GM12878 (cell line): ENCODE data around the gene WDFY3. TPM values are rescaled to one million over a fixed set of nuclear protein-coding genes. Genes with fewer than 3 reads are reported as not detected.

Experiments
- ATAC-seq: fragments of 200-7000 bp; cut with Tn5 transposase; 3 replicates; pipeline ENCODE4 v1.9.1; 2020; ENCODE audit warnings: mild to moderate bottlenecking, moderate library complexity
- BruUV-seq: library from RNA; stranded (reverse); fragments of 400-500 nt; replicated peaks from 2 replicates; lab custom pipeline; 2021; lab: Mats Ljungman, UMichigan
- CTCF ChIA-PET: fragments of 300-600 bp; sonication (Branson Sonifier 250); formaldehyde crosslinking; extraction: SDS; loops from one replicate; lab custom pipeline; 2021; ENCODE audit warnings: inconsistent platforms; lab: Yijun Ruan, JAX
- POLR2A ChIA-PET: fragments of 350-600 bp; formaldehyde crosslinking; extraction: SDS; loops from one replicate; lab custom pipeline; 2021; ENCODE audit warnings: inconsistent platforms; lab: Charles Lee
- RAD21 ChIA-PET: fragments of 300-600 bp; sonication (Branson Sonifier 250); formaldehyde crosslinking; loops from one replicate; lab custom pipeline; 2023; ENCODE audit warnings: antibody characterized with exemption; ENCODE audit not compliant: unreplicated experiment; lab: Charles Lee
- SMC1A ChIA-PET: fragments of 300-600 bp; sonication (Branson Sonifier 250); formaldehyde crosslinking; loops from one replicate; lab custom pipeline; 2023; ENCODE audit not compliant: unreplicated experiment, uncharacterized antibody; lab: Charles Lee
- DNase-seq: peaks from one replicate; pipeline ENCODE4 v3.0.0-alpha.2; 2011; ENCODE audit warnings: low read depth, low spot score
- FAIRE-seq: peaks from 3 replicates; lab custom pipeline; 2011; peaks lifted over from hg19 to GRCh38; lab: Jason Lieb, UNC
- H2AFZ ChIP-seq: 2 replicates; pipeline ENCODE4 v1.6.0; 2011; ENCODE audit warnings: low read depth, low read length, control low read depth; ENCODE audit not compliant: control insufficient read depth
- H3K27ac ChIP-seq: 2 replicates; pipeline ENCODE4 v1.5.1; 2011; ENCODE audit warnings: control low read depth; ENCODE audit not compliant: control insufficient read depth, insufficient read depth
- H3K27me3 ChIP-seq, 2 experiments: replicated peaks in 1 of 2; 2 replicates each; pipeline versions ENCODE4 v1.6.0 to v1.6.1; 2011; ENCODE audit warnings: low read length in 1 of 2; ENCODE audit not compliant: control insufficient read depth in 2 of 2, insufficient read depth in 2 of 2
- H3K36me3 ChIP-seq, 2 experiments: 2 replicates each; pipeline ENCODE4 v1.5.1; 2011; ENCODE audit warnings: low read length in 1 of 2; ENCODE audit not compliant: control insufficient read depth in 2 of 2, insufficient read depth in 2 of 2
- H3K4me1 ChIP-seq: 2 replicates; pipeline ENCODE4 v1.6.1; 2011; ENCODE audit warnings: mild to moderate bottlenecking, low read length, moderate library complexity, mixed read lengths; ENCODE audit not compliant: control insufficient read depth, insufficient read depth
- H3K4me2 ChIP-seq: 2 replicates; pipeline ENCODE4 v1.6.0; 2011; ENCODE audit warnings: control low read depth; ENCODE audit not compliant: control insufficient read depth, insufficient read depth
- H3K4me3 ChIP-seq: fragments of 200-600 bp; sonication (generic); 2 replicates; pipeline ENCODE4 v1.5.1; 2016
- H3K79me2 ChIP-seq: 2 replicates; pipeline ENCODE4 v1.6.0; 2011; ENCODE audit warnings: low read length; ENCODE audit not compliant: control insufficient read depth, insufficient read depth
- H3K9ac ChIP-seq: 2 replicates; pipeline ENCODE4 v1.8.0; 2011; ENCODE audit warnings: low read length, control low read depth, mixed read lengths; ENCODE audit not compliant: control insufficient read depth, insufficient read depth
- H3K9me3 ChIP-seq: replicated peaks from 3 replicates; pipeline ENCODE4 v1.5.1; 2011; ENCODE audit warnings: mild to moderate bottlenecking, low read length; ENCODE audit not compliant: control insufficient read depth, insufficient read depth
- H4K20me1 ChIP-seq: 2 replicates; pipeline ENCODE4 v1.6.0; 2011; ENCODE audit not compliant: control insufficient read depth, insufficient read depth
- CREB1 ChIP-seq: IDR thresholded peaks from 2 replicates; pipeline ENCODE4 v1.6.1; 2012; ENCODE audit warnings: low read depth, mild to moderate bottlenecking, inconsistent platforms
- HDAC6 ChIP-seq: fragments of 200-600 bp; sonication (generic); IDR thresholded peaks from one replicate; pipeline ENCODE4 v1.8.0; 2017; ENCODE audit warnings: antibody characterized with exemption; ENCODE audit not compliant: unreplicated experiment
- MTA3 ChIP-seq: IDR thresholded peaks from 2 replicates; pipeline ENCODE4 v1.6.1; 2012; ENCODE audit warnings: low read length, inconsistent platforms, borderline replicate concordance
- MYB ChIP-seq: fragments of 150-350 bp; IDR thresholded peaks from 2 replicates; pipeline ENCODE4 v1.6.1; 2014; ENCODE audit warnings: mild to moderate bottlenecking, low read depth, low read length, borderline replicate concordance
- NFYA ChIP-seq: IDR thresholded peaks from 2 replicates; pipeline ENCODE4 v1.6.1; 2011; ENCODE audit warnings: low read depth, mild to moderate bottlenecking, low read length, improper control_type of control experiment, borderline replicate concordance
- TCF7 ChIP-seq: IDR thresholded peaks from 2 replicates; pipeline ENCODE4 v1.6.1; 2014; ENCODE audit warnings: antibody characterized with exemption, borderline replicate concordance
- WRNIP1 ChIP-seq: IDR thresholded peaks from 2 replicates; pipeline ENCODE4 v1.6.1; 2011; ENCODE audit warnings: low read depth, low read length, improper control_type of control experiment, borderline replicate concordance
- WGBS: methylation state at CpG from one replicate; pipeline ENCODE4 v1.1.6; 2016; ENCODE audit warnings: low lambda C conversion rate; ENCODE audit not compliant: insufficient replicate concordance, insufficient coverage; ENCODE audit errors: missing lambda C conversion rate; 5-methylcytosine and 5-hydroxymethylcytosine counted together
- in situ Hi-C: fragments of 300-500 bp; cut with MboI; formaldehyde crosslinking; loops from 9 replicates; pipeline ENCODE4 v1.14.3; 2018; ENCODE audit warnings: mixed read lengths
- intact Hi-C: fragments of 100-400 bp; cut with micrococcal nuclease; formaldehyde crosslinking; loops from one replicate; pipeline ENCODE4 v1.14.2; 2022; ENCODE audit not compliant: unreplicated experiment
- polyA plus RNA-seq, 11 experiments: library from polyadenylated mRNA; depleted of rRNA in 4 of 11; unstranded in 6 of 11; stranded (reverse) in 5 of 11; fragments of >200 nt; fragmentation: Nextera tagmentation in 4 of 11; fragmentation: Illumina TruSeq in 1 of 11; extraction: Ambion mirVana in 4 of 11; extraction: Trizol in 1 of 11; gene quantifications; 1 replicate in 1 of 11; 2 replicates in 10 of 11; pipeline versions ENCODE4 v1.2.1 to v1.2.3, GENCODE V29; 2011 to 2016; ENCODE audit warnings: inconsistent platforms in 2 of 11, missing spikeins in 2 of 11, low read depth in 1 of 11
- total RNA-seq, 4 experiments: library from RNA; depleted of rRNA in 3 of 4; stranded (reverse); fragments of >200 nt in 3 of 4; fragmentation: Illumina TruSeq in 1 of 4; extraction: Trizol in 1 of 4; gene quantifications; 2 replicates each; pipeline versions ENCODE4 v1.2.1 to v1.2.3, GENCODE V29; 2013 to 2021
- TF ChIP-seq, protein P1 (sequence below): IDR thresholded peaks from 2 replicates; pipeline ENCODE4 v1.6.1; 2012; ENCODE audit warnings: improper control_type of control experiment, low read depth, low read length; ENCODE audit not compliant: insufficient replicate concordance
- TF ChIP-seq, protein P2 (sequence below): fragments of 450-650 bp; formaldehyde crosslinking; IDR thresholded peaks from 2 replicates; pipeline ENCODE4 v1.5.0; 2022; ENCODE audit warnings: mild to moderate bottlenecking, missing genetic modification characterization
- TF ChIP-seq, protein P3 (sequence below): fragments of 150-350 bp; IDR thresholded peaks from 2 replicates; pipeline ENCODE4 v1.6.1; 2016; ENCODE audit warnings: low read depth, low read length

Gene WDFY3
- total and polyA plus RNA-seq, 10 of the 15 experiments (the other 5 are each of a cell fraction or from before 2014, with no cell fraction given): 0.01 to 0.23 (median 0.12) TPM; not detected in 2

DNA sequence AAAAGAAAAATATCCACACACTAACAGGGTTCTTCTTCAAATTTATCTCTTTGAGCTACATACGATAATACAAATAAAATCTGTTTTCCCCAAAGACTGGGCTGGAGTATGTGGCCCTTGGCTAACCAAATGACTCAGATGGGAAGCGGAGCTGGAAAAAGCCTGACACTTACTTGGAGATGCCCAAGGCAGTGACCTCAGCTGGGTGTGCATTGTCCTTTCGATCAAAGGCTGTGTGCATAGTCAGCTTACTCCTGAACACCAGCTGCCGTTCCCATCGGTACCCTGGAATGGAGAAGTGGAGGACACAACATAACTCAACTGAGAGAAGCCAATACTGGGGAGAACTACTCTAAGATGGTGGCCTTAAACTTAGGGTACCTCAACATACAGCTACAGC lies 288.5 kb downstream of the WDFY3 start:
- DNase-seq (no peak), FAIRE-seq (no peak), ATAC-seq (no peak)
- no peaks in the 10 kb centered on the region; a peak in 1 of 4 replicates for H3K27me3 ChIP-seq
- BruUV-seq: no TSS peak
- no peak overlapping the region for H3K9ac ChIP-seq
- H4K20me1 ChIP-seq: no peaks in the 10 kb centered on the region
- H3K4me3 ChIP-seq: no peak overlapping the region
- H3K4me1 ChIP-seq: no peaks in the 10 kb centered on the region
- ChIA-PET POLR2A (interaction anchor here (0.6 kb wide), 1 partner anchor 149 kb away, joined by 3 read pairs; no protein-coding TSS in a partner anchor), SMC1A (no interaction called here), CTCF (no interaction called here), RAD21 (no interaction called here)
- intact Hi-C loops (no loop called here), in situ Hi-C loops (no loop called here)
- H3K27ac ChIP-seq: no peak overlapping the region
- no peak overlapping the region for H3K4me2 ChIP-seq
- WGBS: 44% methylated on average over 5 of the region's 5 CpGs
- no peaks in the 10 kb centered on the region for H3K79me2 ChIP-seq
- H2AFZ ChIP-seq: no peak overlapping the region
- no peaks in the 10 kb centered on the region for H3K9me3 ChIP-seq
- no peaks in the 10 kb centered on the region for H3K36me3 ChIP-seq
- TF ChIP-seq, protein P1, sequence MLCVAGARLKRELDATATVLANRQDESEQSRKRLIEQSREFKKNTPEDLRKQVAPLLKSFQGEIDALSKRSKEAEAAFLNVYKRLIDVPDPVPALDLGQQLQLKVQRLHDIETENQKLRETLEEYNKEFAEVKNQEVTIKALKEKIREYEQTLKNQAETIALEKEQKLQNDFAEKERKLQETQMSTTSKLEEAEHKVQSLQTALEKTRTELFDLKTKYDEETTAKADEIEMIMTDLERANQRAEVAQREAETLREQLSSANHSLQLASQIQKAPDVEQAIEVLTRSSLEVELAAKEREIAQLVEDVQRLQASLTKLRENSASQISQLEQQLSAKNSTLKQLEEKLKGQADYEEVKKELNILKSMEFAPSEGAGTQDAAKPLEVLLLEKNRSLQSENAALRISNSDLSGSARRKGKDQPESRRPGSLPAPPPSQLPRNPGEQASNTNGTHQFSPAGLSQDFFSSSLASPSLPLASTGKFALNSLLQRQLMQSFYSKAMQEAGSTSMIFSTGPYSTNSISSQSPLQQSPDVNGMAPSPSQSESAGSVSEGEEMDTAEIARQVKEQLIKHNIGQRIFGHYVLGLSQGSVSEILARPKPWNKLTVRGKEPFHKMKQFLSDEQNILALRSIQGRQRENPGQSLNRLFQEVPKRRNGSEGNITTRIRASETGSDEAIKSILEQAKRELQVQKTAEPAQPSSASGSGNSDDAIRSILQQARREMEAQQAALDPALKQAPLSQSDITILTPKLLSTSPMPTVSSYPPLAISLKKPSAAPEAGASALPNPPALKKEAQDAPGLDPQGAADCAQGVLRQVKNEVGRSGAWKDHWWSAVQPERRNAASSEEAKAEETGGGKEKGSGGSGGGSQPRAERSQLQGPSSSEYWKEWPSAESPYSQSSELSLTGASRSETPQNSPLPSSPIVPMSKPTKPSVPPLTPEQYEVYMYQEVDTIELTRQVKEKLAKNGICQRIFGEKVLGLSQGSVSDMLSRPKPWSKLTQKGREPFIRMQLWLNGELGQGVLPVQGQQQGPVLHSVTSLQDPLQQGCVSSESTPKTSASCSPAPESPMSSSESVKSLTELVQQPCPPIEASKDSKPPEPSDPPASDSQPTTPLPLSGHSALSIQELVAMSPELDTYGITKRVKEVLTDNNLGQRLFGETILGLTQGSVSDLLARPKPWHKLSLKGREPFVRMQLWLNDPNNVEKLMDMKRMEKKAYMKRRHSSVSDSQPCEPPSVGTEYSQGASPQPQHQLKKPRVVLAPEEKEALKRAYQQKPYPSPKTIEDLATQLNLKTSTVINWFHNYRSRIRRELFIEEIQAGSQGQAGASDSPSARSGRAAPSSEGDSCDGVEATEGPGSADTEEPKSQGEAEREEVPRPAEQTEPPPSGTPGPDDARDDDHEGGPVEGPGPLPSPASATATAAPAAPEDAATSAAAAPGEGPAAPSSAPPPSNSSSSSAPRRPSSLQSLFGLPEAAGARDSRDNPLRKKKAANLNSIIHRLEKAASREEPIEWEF: no peak
- TF ChIP-seq MYB: no peak
- TF ChIP-seq TCF7: no peak
- no peak for TF ChIP-seq CREB1
- TF ChIP-seq, protein P2, sequence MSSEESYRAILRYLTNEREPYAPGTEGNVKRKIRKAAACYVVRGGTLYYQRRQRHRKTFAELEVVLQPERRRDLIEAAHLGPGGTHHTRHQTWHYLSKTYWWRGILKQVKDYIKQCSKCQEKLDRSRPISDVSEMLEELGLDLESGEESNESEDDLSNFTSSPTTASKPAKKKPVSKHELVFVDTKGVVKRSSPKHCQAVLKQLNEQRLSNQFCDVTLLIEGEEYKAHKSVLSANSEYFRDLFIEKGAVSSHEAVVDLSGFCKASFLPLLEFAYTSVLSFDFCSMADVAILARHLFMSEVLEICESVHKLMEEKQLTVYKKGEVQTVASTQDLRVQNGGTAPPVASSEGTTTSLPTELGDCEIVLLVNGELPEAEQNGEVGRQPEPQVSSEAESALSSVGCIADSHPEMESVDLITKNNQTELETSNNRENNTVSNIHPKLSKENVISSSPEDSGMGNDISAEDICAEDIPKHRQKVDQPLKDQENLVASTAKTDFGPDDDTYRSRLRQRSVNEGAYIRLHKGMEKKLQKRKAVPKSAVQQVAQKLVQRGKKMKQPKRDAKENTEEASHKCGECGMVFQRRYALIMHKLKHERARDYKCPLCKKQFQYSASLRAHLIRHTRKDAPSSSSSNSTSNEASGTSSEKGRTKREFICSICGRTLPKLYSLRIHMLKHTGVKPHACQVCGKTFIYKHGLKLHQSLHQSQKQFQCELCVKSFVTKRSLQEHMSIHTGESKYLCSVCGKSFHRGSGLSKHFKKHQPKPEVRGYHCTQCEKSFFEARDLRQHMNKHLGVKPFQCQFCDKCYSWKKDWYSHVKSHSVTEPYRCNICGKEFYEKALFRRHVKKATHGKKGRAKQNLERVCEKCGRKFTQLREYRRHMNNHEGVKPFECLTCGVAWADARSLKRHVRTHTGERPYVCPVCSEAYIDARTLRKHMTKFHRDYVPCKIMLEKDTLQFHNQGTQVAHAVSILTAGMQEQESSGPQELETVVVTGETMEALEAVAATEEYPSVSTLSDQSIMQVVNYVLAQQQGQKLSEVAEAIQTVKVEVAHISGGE (CRISPR knock-in tag): no peak
- no peak for TF ChIP-seq WRNIP1
- no peak for TF ChIP-seq MTA3
- no peak for TF ChIP-seq HDAC6
- TF ChIP-seq, protein P3, sequence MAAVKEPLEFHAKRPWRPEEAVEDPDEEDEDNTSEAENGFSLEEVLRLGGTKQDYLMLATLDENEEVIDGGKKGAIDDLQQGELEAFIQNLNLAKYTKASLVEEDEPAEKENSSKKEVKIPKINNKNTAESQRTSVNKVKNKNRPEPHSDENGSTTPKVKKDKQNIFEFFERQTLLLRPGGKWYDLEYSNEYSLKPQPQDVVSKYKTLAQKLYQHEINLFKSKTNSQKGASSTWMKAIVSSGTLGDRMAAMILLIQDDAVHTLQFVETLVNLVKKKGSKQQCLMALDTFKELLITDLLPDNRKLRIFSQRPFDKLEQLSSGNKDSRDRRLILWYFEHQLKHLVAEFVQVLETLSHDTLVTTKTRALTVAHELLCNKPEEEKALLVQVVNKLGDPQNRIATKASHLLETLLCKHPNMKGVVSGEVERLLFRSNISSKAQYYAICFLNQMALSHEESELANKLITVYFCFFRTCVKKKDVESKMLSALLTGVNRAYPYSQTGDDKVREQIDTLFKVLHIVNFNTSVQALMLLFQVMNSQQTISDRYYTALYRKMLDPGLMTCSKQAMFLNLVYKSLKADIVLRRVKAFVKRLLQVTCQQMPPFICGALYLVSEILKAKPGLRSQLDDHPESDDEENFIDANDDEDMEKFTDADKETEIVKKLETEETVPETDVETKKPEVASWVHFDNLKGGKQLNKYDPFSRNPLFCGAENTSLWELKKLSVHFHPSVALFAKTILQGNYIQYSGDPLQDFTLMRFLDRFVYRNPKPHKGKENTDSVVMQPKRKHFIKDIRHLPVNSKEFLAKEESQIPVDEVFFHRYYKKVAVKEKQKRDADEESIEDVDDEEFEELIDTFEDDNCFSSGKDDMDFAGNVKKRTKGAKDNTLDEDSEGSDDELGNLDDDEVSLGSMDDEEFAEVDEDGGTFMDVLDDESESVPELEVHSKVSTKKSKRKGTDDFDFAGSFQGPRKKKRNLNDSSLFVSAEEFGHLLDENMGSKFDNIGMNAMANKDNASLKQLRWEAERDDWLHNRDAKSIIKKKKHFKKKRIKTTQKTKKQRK: no peak
- TF ChIP-seq NFYA: no peak
